Fibroblast of pulmonary artery (primary cell): Measurements from ENCODE around the gene ZNF79.

Experiments
- DNase-seq: peaks from one replicate; pipeline ENCODE4 v3.0.0-alpha.2; 2010; ENCODE audit warnings: low read depth
- H3K4me3 ChIP-seq: replicated peaks from 2 replicates; pipeline ENCODE4 v1.5.1; 2011; ENCODE audit warnings: low read depth, mild to moderate bottlenecking, control low read depth, low read length, moderate library complexity
- TF ChIP-seq, protein P1 (sequence below): IDR thresholded peaks from 2 replicates; pipeline ENCODE4 v1.5.1; 2011; ENCODE audit warnings: mild to moderate bottlenecking, control low read depth, low read length, inconsistent platforms; ENCODE audit errors: missing control alignments

Gene ZNF79

DNA sequence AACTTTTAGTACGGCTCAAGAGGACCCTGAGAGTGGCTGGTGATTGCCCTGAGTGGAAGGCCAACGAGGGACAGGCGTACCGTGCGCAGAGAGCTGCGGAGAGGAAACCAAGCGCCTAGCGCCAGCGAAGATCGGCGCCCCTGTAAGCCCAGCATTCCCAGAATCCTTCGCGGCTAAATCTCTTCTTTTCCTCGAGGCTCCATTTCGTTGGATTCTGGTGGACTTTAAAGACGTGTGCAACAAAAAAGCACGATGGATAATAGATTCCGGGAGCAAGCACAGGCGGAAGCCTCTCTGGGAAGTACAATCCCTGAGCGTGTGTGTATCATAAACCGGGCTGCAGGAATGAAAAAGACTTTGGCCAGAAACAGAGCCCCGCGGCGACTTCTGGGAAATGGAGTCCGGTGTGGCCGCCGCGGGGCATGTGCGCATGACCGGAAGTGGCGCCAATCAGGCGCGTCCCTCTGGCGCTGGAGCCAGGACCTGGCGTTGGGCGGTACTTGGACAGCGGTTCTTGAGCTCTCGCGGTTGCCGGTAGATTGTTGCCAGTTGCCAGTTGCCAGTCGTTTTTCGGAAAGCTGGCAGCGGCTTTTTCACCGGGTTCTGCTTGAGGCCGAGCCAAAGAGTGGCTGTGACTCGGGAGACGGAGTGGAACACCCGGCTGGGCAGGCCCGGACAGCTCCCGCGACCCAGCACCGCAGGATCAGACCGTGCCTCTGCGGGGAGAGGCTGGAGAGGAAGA is at the start of gene ZNF79:
ZNF79 (plus strand) TSS at position 449 of the 742 bp plus-strand sequence. CDS start 406 bp downstream, outside the sequence.
- TF ChIP-seq, protein P1, sequence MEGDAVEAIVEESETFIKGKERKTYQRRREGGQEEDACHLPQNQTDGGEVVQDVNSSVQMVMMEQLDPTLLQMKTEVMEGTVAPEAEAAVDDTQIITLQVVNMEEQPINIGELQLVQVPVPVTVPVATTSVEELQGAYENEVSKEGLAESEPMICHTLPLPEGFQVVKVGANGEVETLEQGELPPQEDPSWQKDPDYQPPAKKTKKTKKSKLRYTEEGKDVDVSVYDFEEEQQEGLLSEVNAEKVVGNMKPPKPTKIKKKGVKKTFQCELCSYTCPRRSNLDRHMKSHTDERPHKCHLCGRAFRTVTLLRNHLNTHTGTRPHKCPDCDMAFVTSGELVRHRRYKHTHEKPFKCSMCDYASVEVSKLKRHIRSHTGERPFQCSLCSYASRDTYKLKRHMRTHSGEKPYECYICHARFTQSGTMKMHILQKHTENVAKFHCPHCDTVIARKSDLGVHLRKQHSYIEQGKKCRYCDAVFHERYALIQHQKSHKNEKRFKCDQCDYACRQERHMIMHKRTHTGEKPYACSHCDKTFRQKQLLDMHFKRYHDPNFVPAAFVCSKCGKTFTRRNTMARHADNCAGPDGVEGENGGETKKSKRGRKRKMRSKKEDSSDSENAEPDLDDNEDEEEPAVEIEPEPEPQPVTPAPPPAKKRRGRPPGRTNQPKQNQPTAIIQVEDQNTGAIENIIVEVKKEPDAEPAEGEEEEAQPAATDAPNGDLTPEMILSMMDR: no peak
- peak within 1 kb of the TSS; percentile 97 for H3K4me3 ChIP-seq
- peak; percentile 94 for DNase-seq

DNA sequence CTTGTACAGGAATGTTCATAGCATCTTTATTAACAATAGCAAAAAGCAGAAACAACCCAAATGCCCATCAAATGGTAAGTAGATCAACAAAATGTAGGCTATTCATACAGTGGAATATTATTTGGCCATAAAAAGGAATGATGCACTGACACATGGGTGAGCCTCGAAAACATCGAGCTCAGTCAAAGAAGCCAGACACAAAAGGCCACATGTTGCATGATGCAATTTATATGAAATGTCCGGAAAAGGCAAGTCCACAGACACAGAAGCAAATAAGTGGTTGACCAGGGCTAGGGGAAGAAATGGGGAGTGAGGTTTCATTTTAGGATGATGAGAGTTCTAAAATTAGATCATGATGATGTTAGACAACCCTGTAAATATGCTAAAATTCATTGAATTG is 43.7 kb upstream of the ZNF79 start:
- TF ChIP-seq, protein P1: no peak
- DNase-seq: no peak
- no peak overlapping the region for H3K4me3 ChIP-seq

DNA sequence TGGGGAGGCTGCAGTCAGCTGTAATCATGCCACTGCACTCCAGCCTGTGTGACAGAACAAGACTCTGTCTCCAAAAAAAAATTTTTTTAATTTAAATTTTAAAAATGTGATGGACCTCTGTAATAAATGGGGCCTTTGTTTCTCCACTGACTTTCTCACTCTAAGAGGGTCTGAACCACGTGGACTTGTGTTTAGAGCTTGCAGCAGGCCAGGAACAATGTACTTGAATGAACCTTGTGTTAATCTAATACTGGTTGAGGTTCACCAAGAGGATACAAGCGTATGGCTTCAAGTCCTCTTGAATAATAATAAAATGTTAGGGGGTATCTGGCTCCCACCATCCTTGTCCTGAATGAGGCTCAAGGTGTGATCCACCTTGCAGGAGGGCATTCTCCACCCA is 41.6 kb upstream of the ZNF79 start:
- H3K4me3 ChIP-seq: no peak overlapping the region
- no peak for DNase-seq
- TF ChIP-seq, protein P1: no peak

DNA sequence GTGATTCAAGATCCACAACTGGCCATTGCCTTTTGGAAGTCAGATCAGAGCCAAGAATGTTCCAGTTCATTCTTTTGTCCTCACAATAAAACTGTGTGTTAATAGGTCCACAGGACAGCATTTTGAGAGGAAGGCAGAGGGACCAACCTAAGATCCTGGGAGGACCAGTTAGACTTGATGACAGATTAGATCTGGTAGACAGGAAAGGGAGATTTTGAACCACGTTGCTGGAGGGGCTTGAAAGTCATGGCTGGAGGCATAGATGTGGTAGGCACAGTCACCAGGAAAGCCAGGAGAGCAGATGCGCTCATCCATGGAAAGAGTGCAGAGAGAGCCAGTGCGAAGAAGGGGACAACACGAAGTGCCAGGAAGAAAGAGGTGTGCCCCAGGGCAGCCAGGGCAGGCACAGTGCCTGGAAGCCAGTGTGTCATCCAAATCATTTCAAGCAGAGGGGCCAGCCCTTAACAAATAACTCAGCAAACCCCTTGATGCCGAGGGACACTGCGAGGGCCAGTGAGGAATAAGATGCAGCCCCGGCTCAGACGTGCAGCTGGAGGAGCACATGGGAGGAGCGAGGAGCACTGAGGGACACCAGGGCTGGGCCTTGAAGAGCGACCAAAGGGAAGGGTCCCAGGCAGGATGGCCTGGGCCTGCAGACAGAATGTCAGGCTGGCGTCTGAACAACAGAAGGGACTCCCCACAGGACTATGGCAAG is 40.0 kb upstream of the ZNF79 start:
- TF ChIP-seq, protein P1: no peak
- no peak for DNase-seq
- H3K4me3 ChIP-seq: no peak overlapping the region

DNA sequence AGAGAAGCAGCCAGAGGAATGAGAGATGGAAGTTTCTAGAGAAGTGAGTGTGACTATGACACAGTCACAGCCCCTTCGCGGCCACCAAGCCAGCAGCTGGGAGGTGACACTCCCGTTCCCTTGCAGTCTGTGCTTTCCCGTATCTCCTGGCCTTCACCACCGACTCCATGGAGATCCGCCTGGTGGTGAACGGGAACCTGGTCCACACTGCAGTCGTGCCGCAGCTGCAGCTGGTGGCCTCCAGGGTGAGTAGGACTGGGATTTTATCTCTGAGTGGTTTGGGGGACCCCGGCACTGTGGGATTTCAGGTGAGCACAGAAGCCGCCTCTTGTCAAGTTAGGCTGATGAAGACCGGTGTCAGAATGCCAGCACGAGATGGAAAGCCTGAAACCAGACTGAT is 39.3 kb upstream of the ZNF79 start:
- TF ChIP-seq, protein P1: no peak
- DNase-seq: no peak
- H3K4me3 ChIP-seq: no peak overlapping the region

DNA sequence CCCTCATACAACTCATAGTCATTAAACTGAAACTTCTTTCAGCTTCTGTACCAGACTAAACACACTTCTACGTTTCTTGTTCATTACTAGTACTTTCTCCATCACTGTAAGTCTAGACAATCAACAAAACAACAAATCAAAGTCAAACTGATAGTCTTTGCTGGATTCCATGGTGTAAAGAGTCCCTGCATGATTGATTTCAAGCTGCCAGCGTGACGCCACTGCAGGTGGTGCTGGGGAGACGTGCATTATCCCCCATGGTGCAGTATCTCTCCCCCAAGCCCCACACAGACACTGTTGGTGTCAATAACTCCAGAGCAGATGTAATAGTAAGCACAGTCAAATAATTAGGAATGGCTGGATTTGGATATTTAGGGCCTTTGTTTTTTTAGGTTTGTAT is 37.9 kb upstream of the ZNF79 start:
- TF ChIP-seq, protein P1: no peak
- no peak overlapping the region for H3K4me3 ChIP-seq
- no peak for DNase-seq
